NCI-H2171 treated with DMSO at 0.1 percent for 48 hours (cell line): ENCODE measurements around the gene GTF2H4.
"Not testable (repeated sequence)": the region's sequence is repeated elsewhere in the genome, so short reads cannot be mapped to it uniquely, and the experiment has no call there.

Experiments
- DNase-seq: peaks from one replicate; lab custom pipeline; 2025; lab: John Stamatoyannopoulos, UW

The GTF2H4 gene

DNA sequence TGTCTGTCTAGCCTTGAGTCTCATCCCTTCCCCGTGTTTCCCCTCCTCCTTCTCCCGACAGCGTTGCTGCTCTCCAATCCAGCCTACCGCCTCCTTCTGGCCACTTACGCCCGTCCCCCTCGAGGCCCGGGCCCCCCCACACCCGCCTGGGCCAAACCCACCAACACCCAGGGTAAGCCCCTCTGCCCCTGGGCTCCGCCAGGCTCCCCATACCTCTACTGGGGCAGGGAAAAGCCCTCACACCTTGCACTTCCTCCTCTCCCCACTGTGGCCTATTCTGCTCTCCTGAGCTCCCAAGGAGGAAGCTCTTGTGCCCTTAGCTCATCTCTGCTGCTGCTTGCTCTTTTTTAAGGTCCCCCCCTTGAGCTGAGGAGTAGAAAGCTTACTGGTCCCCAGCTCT, 12.7 kb upstream of the GTF2H4 start:
- no peak for DNase-seq

DNA sequence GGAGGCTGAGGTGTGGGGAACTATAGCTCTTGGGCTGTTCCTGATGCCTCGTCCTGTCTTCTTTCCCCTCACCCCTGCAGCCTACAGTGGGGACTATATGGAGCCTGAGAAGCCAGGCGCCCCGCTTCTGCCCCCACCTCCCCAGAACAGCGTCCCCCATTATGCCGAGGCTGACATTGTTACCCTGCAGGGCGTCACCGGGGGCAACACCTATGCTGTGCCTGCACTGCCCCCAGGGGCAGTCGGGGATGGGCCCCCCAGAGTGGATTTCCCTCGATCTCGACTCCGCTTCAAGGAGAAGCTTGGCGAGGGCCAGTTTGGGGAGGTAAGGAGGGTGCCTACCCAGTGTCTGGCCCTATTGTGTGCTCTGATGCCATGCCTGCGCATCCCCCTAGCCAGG, 11.5 kb upstream of the GTF2H4 start:
- no peak for DNase-seq

DNA sequence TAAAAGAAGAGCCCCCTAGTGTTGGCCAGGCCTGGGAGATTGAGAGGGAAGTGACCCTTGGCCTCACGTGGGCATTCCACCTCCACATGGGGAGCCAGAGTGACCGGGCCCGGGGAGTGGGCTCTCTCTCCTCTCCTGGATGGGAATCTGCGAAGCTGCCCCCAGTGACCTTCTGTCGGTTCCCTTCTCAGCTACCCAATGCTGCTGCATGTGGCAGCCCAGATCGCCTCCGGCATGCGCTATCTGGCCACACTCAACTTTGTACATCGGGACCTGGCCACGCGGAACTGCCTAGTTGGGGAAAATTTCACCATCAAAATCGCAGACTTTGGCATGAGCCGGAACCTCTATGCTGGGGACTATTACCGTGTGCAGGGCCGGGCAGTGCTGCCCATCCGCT, 10.1 kb upstream of the GTF2H4 start:
- DNase-seq, result no peak

DNA sequence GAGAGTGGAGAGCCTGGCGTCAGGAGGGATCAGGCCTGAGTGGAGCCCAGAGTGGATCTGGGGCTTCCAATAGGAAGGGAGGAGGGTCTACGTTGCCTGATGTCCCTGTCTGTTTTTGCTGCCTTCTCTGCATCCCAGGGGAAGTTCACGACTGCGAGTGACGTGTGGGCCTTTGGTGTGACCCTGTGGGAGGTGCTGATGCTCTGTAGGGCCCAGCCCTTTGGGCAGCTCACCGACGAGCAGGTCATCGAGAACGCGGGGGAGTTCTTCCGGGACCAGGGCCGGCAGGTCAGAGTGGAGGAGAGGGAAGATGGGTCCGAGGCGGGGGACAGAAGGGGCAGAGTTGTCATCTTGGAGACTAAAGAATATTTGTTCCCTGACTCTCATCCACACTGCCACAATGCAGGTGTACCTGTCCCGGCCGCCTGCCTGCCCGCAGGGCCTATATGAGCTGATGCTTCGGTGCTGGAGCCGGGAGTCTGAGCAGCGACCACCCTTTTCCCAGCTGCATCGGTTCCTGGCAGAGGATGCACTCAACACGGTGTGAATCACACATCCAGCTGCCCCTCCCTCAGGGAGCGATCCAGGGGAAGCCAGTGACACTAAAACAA, 9.2 kb upstream of the GTF2H4 start:
- no peak for DNase-seq

DNA sequence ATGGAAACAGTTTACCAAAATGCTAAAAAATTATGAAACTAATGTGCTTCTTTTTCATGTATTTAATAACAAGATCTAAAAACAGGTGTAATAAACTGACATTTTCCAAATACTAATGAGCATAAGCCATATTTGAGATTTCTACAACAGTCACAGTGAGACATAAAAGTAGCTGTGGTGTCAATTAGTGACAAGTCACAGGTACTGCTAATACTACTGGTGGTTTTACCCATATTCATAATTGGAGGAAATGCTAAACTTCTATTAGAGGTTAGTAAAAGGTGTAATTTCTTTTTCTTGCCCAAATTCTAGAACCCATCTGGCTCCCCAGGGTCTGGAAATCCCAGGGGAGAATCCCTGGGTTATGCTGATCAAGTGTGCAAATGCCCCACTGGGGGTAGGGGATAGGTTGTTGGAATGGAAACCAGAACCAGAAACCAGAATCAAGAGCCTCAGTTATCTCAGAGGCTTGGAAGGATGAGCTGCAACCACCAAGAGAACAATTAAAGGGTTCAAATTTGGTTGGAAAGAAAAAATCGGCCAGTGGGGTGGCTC, 7.1 kb upstream of the GTF2H4 start:
- DNase-seq, result no peak

DNA sequence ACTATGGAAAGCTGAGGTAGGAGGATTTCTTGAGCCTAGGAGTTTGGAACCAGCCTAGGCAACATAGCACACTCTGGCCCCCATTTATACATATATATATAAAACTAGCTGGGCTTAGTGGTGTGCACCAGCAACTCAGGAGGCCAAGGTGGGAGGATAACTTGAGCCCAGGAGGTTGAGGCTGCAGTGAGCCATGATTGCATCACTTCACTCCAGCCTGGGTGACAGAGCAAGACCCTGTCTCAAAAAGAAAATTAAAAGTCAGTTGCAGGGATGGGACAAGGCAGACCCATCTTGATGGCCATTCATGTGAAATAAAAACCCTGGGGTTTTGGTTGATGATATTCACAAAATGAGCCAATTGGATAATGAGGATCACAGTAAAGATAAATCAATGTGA, 6.6 kb upstream of the GTF2H4 start:
- DNase-seq, result no peak

DNA sequence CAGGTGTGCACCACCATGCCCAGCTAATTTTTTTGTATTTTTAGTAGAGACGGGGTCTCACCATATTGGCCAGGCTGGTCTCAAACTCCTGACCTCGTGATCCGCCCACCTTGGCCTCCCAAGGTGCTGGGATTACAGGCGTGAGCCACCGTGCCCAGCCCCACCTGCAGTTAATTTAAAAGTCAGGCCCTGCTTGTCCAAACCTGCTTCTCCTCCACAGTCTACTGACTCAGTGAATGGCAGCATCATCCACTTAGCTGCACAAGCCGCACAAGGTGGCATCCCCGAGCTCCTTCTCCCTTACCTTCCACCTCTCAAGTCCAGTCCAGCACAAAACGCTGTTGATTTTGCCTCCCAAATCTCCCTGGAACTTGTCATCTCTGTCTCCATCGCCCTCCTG, 5.8 kb upstream of the GTF2H4 start:
- not testable (repeated sequence) for DNase-seq

DNA sequence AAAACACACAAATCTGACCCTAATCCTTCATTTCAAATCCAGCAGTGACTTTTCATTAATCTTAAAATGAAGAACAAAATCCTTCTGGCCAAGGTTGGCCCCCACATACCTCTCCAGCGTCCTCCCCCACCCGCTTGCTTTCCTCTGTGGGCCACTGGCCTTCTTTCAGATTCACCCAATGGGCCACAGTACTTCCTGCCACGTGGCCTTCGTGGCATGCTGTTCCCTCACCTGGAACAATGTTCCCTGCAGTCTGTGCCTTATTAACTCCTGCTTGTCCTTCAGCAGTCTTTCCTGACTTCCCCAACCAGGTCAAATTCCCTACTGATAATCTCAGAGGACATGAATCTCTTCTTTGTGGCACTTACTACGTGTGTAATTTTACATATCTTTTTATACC, 5.3 kb upstream of the GTF2H4 start:
- no peak for DNase-seq

DNA sequence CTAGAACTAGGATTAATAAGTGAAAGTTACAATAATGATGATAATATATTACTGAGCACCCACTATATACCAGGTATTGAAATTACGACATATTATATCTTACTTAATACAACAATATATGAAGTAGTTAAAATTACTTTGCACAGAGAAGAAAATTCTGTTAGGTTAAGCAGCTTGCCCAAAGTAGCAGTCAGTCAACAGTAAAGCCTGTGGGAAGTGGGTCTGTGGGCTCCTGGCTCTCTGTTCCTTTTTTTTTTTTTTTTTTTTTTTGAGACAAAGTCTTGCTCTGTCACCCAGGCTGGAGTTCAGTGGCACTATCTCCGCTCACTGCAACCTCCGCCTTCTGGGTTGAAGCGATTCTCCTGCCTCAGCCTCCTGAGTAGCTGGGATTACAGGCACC, 4.8 kb upstream of the GTF2H4 start:
- no peak for DNase-seq

DNA sequence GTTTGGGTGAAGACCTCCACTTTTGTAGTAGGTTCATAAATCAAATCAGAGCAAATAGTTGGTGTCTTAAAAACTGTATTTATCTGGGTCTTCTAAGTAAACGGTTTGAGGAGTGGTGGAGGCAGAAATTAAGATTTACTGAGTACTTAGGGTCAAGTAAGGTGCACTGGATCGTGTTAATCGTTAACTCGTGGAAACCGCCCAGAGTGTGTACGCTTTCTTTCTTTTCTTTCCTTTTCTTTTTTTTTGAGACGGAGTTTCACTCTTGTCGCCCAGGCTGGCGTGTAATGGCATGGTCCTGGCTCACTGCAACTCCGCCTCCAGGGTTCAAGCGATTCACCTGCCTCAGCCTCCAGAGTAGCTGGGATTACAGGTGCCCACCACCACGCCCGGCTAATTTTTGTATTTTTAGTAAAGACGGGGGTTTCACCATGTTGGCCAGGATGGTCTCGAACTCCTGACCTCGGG, 683 bp upstream of the GTF2H4 start:
- not testable (repeated sequence) for DNase-seq

DNA sequence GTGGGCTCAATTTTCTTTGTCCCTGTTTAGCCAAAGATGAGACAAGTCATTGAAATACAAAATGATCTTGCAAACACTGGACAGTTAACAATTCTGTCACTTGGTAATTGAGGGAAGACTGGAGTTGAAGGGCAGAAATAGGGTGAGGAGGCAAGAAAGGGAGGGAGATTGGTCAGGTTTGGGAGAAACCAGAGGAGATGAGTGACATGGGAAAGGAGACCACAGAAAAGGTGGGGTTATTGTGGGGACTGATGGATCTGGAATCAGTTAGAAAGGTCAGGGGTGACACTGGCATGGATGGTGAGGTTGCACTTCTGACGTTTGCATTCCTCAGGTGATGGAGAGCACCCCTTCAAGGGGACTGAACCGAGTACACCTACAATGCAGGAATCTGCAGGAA, 693 bp downstream of the GTF2H4 start:
- no peak for DNase-seq

DNA sequence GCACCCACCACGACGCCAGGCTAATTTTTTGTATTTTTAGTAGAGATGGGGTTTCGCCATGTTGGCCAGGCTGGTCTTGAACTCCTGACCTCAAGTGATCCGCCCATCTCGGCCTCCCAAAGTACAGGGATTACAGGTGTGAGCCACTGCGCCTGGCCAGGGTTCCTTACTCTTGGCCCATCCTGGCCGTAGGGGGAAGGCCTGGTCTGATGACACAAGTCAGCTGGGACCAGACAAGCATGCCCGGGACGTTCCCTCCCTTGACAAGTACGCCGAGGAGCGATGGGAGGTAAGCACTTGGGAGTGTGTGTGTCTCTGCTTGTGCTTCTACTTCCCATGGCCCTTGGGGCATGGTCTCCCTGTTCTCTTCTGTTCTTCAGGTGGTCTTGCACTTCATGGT, 2.5 kb downstream of the GTF2H4 start:
- DNase-seq, result not testable (repeated sequence)

DNA sequence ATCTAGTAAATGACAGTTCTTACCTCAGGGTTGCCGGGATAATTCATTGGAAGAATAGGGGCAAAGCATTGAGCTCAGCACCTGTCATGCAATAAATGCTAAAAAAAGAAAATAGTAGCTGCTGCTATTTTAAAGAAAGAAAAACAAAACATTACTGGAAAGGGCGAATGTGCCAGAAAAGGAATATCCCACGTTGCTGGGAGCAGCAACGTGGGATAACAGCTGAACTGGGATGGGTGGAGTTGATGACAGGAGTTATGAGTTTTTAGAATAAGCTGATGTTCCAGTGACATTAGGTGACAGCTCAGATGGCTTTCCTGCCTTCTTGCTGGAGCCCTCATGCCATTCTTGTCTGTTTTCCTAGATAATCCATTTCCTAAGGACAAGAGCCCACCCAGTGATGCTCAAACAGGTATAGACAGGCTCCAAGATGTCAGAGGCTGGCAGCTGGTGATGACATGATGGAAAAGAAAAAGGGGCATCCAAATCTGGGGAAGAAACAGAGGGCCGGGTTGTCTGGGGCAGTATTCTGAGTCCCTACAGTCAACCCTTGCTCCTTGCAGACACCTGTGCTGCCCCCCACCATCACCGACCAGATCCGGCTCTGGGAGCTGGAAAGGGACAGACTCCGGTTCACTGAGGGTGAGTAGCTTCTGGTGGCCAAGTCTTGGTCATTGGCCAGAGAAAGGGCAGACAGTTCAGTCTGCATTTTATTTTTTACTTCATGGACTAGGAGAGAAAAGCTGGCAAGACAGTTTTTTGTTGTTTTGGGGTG, 4.9 kb downstream of the GTF2H4 start:
- no peak for DNase-seq

DNA sequence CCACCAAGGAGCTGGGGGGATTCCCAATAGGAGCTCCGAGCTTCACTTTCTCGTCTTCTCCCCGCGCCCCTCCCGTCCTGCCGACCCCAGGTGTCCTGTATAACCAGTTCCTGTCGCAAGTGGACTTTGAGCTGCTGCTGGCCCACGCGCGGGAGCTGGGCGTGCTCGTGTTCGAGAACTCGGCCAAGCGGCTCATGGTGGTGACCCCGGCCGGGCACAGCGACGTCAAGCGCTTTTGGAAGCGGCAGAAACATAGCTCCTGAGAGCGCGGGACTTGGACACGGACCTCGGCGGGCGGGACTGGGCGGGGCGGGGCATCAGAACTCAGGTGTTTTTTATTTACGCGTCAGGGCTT, 5.7 kb downstream of the GTF2H4 start:
- no peak for DNase-seq

DNA sequence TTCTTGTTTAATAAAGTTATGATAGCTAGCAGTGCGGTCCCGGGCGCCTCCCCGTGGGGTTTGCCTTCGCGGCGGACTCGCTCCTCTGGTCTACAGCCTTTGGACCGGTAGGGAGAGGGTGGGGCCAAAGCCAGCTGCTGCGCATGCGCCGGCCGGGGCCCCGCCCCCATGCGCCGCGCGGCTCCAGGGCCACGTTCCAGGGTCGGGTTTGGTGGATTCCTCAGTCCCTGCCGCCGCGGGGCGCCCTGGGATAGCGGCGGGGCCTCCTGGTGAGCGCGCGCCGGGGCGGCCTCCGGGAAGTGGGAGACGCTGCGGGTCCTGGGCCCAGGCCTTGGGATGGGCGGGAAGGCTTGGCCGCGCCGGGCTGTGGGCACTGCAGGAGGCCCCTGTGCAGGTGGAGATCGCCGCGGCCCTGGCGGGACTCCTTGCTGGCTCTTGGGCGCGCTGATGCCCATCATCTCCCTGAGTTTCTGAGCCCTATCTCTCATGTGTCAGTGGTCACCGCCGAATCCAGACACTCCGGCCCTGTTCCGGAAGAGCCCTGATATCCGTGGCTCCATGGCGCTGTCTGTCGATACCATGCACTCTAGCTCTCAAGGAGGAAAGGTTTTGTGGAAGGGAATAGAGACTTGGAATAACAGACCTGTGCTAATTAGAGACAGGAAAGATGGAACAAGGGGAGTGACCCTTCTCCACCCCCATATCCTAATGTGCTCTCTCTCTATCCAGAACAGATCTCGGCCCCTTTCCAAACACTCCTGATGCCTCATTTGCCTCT, 6.3 kb downstream of the GTF2H4 start, which contains the start of gene VARS2:
Gene VARS2 (plus strand): TSS at position 163 of the 778 bp plus-strand sequence. CDS start 599 bp downstream, at position 762.
- peak; percentile 86 for DNase-seq

DNA sequence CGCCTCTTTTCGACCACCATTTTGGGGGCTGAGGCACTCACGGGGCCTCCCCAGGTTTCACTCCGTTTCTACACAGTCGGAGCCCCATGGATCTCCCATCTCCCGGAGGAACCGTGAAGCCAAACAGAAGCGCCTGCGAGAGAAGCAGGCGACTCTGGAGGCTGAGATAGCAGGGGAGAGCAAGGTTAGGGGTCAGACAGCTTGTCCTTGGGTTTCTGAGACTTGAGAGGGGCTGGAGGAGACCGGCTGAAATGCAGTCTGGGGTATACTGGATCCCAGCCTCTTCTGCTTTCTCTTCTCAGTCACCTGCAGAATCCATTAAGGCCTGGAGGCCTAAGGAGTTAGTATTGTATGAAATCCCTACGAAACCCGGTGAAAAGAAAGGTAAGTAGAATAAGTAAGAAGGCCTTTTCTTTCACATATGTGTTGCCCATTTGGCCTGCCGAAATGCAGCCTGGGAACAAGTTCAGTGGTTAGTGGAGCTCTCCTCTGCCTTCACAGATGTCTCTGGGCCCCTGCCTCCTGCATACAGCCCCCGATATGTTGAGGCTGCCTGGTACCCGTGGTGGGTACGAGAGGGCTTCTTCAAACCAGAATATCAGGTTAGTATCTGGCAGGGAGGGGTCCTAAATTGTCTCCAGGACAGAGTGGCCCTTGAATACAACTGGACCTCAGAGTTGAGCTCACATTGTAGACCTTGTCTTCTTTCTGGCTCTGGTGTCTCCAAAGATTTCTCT, 7.0 kb downstream of the GTF2H4 start:
- no peak for DNase-seq

DNA sequence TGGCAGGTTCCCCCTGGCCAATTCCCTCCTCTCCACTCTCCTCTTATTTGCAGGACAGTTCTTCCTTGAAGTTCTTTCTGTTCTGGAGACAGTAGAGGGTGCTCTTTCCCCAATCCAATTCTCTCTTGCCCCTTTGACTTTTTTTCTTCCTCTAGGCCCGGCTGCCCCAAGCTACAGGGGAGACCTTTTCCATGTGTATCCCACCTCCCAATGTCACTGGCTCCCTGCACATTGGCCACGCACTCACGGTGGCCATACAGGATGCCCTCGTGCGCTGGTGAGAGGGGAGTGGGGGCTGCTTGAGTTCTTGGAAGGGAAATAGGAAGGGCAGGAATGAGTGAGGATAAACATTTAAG, 7.6 kb downstream of the GTF2H4 start:
- DNase-seq, result peak; percentile 50

DNA sequence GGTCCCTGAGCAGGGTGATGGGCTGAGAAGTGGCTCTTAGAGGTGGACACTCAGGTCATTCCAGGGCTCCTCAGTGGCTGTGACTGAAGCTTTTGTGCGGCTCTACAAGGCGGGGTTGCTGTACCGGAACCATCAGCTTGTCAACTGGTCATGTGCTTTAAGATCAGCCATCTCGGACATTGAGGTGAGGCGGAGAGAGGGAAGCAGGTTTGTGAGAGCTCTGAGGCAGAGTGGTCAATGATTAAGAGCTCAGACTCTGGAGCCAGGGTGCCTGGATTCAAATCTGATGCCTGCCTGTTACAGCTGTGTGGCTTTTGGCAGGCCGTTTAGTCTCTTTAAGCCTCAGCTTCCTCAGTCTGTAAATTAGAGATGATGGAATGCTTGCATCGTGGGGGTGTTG, 9.0 kb downstream of the GTF2H4 start:
- no peak for DNase-seq

DNA sequence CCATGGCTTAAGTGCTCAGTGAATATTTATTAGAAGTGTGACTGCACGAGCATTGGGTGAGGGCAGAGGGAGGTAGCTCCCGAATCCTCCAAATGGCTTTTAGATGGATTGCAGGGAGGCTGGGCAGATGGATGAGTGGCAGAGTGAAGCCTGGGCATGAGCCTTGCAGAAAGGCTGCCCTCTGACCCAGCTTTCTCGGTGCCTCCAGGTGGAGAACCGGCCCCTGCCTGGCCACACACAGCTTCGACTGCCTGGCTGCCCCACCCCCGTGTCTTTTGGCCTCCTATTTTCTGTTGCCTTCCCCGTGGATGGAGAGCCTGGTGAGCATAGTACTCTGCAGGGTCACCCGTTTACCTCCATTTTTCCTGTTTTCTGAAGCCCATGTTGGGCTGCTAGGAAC, 9.5 kb downstream of the GTF2H4 start:
- DNase-seq, result no peak

DNA sequence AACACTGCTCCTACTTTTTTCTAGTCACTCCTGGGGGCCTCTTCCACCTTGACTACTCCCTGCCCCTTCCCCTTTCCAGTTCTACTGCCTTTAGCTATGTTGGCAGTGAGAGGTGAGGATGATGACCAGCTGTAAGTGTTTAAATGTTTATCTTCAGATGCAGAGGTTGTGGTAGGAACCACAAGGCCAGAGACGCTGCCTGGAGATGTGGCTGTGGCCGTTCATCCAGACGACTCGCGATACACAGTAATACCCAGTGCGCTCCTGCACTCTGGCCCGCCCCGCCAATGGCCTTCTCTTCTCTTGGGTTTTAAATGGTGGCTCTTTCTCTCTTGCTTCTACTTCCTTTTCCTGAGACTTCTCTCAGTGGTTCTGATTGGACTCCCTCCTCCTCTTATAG, 10.7 kb downstream of the GTF2H4 start:
- DNase-seq, result no peak

DNA sequence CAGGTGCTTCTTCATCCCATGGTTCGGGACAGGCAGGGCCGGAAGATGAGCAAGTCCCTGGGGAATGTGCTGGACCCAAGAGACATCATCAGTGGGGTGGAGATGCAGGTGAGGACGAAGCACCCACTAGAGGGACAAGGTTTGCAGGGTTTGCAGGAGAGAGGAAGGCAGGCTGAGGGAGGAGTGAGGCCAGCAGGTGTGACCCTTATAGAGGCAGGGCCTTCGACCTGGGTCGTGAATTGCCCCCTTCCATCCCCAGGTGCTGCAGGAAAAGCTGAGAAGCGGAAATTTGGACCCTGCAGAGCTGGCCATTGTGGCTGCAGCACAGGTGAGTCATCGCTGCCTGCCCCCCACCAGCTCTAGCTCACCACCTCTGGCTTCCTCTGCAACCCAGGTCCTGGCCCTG, 14.4 kb downstream of the GTF2H4 start:
- DNase-seq, result no peak

DNA sequence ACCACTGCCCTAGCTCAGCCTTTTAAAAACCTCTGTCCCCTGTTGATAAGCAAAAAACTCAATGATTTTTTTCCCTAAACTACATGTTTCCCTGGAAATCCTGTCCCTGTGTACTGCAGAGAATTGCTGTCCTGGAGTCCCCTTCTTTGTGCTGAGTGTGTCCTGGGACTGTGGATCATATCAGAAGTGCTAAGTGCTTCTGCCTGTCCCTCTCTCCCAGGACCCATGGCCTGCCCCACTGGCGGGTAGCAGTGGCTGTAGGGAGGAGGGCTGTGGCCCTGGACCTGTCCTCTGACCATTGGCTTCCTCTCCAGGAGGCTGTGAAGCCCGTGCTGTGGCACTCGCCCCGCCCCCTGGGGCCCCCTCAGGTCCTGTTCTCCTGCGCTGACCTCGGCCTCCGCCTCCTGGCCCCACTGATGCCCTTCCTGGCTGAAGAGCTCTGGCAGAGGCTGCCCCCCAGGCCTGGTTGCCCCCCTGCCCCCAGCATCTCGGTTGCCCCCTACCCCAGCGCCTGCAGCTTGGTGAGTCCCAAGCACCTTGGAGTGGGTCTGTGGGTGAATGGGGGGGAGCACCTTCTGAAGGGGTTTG, 16.1 kb downstream of the GTF2H4 start:
- not testable (repeated sequence) for DNase-seq
